GM23338 (cell line): ENCODE data around the gene SOX3. TPM values are rescaled to one million over a fixed set of nuclear protein-coding genes. Genes with fewer than 3 reads are reported as not detected.
A peak's percentile ranks its signal among the peaks of the same experiment; 100 is the strongest.

ENCODE experiments used
- ATAC-seq: fragments of 200-7000 bp; cut with Tn5 transposase; 3 replicates; pipeline ENCODE4 v1.9.1; 2020
- DNase-seq: peaks from one replicate; pipeline ENCODE4 v3.0.0-alpha.2; 2015; ENCODE audit warnings: low spot score
- H2AFZ ChIP-seq: fragments of 200-600 bp; sonication (generic); 2 replicates; pipeline ENCODE4 v1.8.0; 2016; ENCODE audit warnings: antibody characterized with exemption, mild to moderate bottlenecking, moderate library complexity
- H3F3A ChIP-seq: fragments of 200-600 bp; sonication (generic); replicated peaks from 2 replicates; pipeline ENCODE4 v1.8.0; 2017; ENCODE audit warnings: antibody characterized with exemption, mixed run types, low read depth
- H3K27ac ChIP-seq: fragments of 200-600 bp; sonication (generic); 2 replicates; pipeline ENCODE4 v1.6.1; 2016; ENCODE audit warnings: low read depth
- H3K27me3 ChIP-seq: fragments of 200-600 bp; sonication (generic); 2 replicates; pipeline ENCODE4 v1.8.0; 2016; ENCODE audit warnings: mild to moderate bottlenecking, mixed run types, moderate library complexity; ENCODE audit not compliant: insufficient read depth
- H3K36me3 ChIP-seq: fragments of 200-600 bp; sonication (generic); 2 replicates; pipeline ENCODE4 v1.8.0; 2016; ENCODE audit warnings: mild to moderate bottlenecking; ENCODE audit not compliant: insufficient read depth
- H3K4me1 ChIP-seq: fragments of 200-600 bp; sonication (generic); 2 replicates; pipeline ENCODE4 v1.8.0; 2016; ENCODE audit warnings: mild to moderate bottlenecking, moderate library complexity; ENCODE audit not compliant: insufficient read depth
- H3K4me2 ChIP-seq: fragments of 200-600 bp; sonication (generic); 2 replicates; pipeline ENCODE4 v1.7.1; 2017; ENCODE audit warnings: mixed run types
- H3K4me3 ChIP-seq: fragments of 200-600 bp; sonication (generic); 2 replicates; pipeline ENCODE4 v1.6.1; 2016; ENCODE audit warnings: mixed run types
- H3K79me2 ChIP-seq: fragments of 200-600 bp; sonication (generic); replicated peaks from 2 replicates; pipeline ENCODE4 v1.8.0; 2017; ENCODE audit warnings: mild to moderate bottlenecking; ENCODE audit not compliant: insufficient read depth
- H3K9me2 ChIP-seq: fragments of 200-600 bp; sonication (generic); 2 replicates; pipeline ENCODE4 v1.8.0; 2017; ENCODE audit not compliant: insufficient read depth
- H4K20me1 ChIP-seq: fragments of 200-600 bp; sonication (generic); replicated peaks from 2 replicates; pipeline ENCODE4 v1.8.0; 2017; ENCODE audit warnings: mild to moderate bottlenecking; ENCODE audit not compliant: insufficient read depth
- H3K27ac Mint-ChIP-seq: 2 replicates; pipeline ENCODE4 v1.8.0; 2020; ENCODE audit warnings: inconsistent platforms, mild to moderate bottlenecking, moderate library complexity, mixed read lengths
- H3K27me3 Mint-ChIP-seq: 3 replicates; pipeline ENCODE4 v1.8.0; 2022; ENCODE audit warnings: low read depth, mild to moderate bottlenecking, moderate library complexity, mixed read lengths, inconsistent platforms; ENCODE audit not compliant: insufficient read depth, poor library complexity
- H3K36me3 Mint-ChIP-seq: 3 replicates; pipeline ENCODE4 v1.8.0; 2021; ENCODE audit warnings: low read depth, mild to moderate bottlenecking, inconsistent platforms, moderate library complexity, mixed read lengths
- H3K4me1 Mint-ChIP-seq: 3 replicates; pipeline ENCODE4 v1.8.0; 2020; ENCODE audit warnings: mild to moderate bottlenecking, inconsistent platforms, mixed read lengths
- H3K4me3 Mint-ChIP-seq: 3 replicates; pipeline ENCODE4 v1.8.0; 2021; ENCODE audit warnings: moderate library complexity, mild to moderate bottlenecking, inconsistent platforms, mixed read lengths
- H3K9me3 Mint-ChIP-seq: 3 replicates; pipeline ENCODE4 v1.8.0; 2020; ENCODE audit warnings: moderate library complexity, mild to moderate bottlenecking, inconsistent platforms, mixed read lengths
- CREB1 ChIP-seq: fragments of 250-450 bp; sonication (Bioruptor Pico); IDR thresholded peaks from 2 replicates; pipeline ENCODE4 v1.5.0; 2020; ENCODE audit warnings: low read depth, mild to moderate bottlenecking, moderate library complexity
- JUNB ChIP-seq: IDR thresholded peaks from one replicate; pipeline ENCODE4 v1.6.1; 2016; ENCODE audit warnings: antibody characterized with exemption; ENCODE audit not compliant: unreplicated experiment
- POLR2AphosphoS5 ChIP-seq: IDR thresholded peaks from 2 replicates; pipeline ENCODE4 v1.6.1; 2016; ENCODE audit warnings: antibody characterized with exemption, low read depth
- ZNF462 ChIP-seq: fragments of 250-450 bp; sonication (Bioruptor Pico); IDR thresholded peaks from 2 replicates; pipeline ENCODE4 v1.5.0; 2020; ENCODE audit warnings: mild to moderate bottlenecking, moderate library complexity
- polyA plus RNA-seq: library from polyadenylated mRNA; unstranded; fragments of >200 nt; fragmentation: Nextera tagmentation; extraction: Ambion mirVana; gene quantifications from 2 replicates; pipeline ENCODE4 v1.2.1, GENCODE V29; 2016
- total RNA-seq: library from RNA; depleted of rRNA; stranded (reverse); fragments of >200 nt; shearing (Covaris generic); gene quantifications from 2 replicates; pipeline ENCODE4 v1.2.3, GENCODE V29; 2014
- TF ChIP-seq, protein P1 (sequence below): IDR thresholded peaks from one replicate; pipeline ENCODE4 v1.6.1; 2018; ENCODE audit warnings: antibody characterized with exemption; ENCODE audit not compliant: unreplicated experiment

The SOX3 gene
- total and polyA plus RNA-seq, 2 experiments from 2014 or later, result 9.8 to 23.3 TPM

- TF ChIP-seq, protein P1, sequence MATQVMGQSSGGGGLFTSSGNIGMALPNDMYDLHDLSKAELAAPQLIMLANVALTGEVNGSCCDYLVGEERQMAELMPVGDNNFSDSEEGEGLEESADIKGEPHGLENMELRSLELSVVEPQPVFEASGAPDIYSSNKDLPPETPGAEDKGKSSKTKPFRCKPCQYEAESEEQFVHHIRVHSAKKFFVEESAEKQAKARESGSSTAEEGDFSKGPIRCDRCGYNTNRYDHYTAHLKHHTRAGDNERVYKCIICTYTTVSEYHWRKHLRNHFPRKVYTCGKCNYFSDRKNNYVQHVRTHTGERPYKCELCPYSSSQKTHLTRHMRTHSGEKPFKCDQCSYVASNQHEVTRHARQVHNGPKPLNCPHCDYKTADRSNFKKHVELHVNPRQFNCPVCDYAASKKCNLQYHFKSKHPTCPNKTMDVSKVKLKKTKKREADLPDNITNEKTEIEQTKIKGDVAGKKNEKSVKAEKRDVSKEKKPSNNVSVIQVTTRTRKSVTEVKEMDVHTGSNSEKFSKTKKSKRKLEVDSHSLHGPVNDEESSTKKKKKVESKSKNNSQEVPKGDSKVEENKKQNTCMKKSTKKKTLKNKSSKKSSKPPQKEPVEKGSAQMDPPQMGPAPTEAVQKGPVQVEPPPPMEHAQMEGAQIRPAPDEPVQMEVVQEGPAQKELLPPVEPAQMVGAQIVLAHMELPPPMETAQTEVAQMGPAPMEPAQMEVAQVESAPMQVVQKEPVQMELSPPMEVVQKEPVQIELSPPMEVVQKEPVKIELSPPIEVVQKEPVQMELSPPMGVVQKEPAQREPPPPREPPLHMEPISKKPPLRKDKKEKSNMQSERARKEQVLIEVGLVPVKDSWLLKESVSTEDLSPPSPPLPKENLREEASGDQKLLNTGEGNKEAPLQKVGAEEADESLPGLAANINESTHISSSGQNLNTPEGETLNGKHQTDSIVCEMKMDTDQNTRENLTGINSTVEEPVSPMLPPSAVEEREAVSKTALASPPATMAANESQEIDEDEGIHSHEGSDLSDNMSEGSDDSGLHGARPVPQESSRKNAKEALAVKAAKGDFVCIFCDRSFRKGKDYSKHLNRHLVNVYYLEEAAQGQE, result no peak
- TF ChIP-seq POLR2AphosphoS5 (no peak), ZNF462 (no peak)
Measured at GRCh38 chrX:140509468-140510305, 4.8 kb upstream of the SOX3 start (continued).

DNA sequence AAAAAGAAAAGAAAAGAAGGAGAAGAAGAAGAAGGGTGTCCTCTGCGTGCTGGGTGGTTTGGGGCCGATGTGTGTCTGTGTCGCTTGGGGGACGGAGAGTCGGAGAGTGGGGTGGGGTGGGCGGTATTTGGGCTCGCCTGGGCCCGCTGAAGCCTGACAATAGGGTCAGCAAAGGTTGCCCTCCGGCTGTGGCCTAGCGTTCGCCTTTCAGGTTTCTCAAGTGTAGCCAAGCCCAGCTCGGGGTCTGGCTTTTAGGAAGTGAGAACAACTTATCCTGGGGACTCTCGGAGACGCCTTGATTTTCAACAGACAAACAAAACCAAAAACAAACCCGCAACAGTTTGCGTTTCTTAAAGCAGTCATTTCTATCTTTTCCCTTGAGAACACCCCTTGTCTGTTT is 4.1 kb upstream of the SOX3 start:
- no peak for DNase-seq
- H3K4me1 Mint-ChIP-seq, result peaks cover 23% of the 10 kb centered on the region; the same call in 2 of the 3 replicates
- TF ChIP-seq JUNB (no peak), POLR2AphosphoS5 (no peak), CREB1 (no peak)
- TF ChIP-seq, protein P1, result no peak

More for the DNA sequence above, 4.1 kb upstream of the SOX3 start:
- Histone ChIP-seq H3K79me2 (no peaks in the 10 kb centered on the region), H3K27ac (no peak overlapping the region), H3F3A (no peaks in the 10 kb centered on the region), H3K4me2 (peak overlapping the region; percentile 80), H3K4me3 (peak overlapping the region; percentile 62), H3K27me3 (peaks cover 83% of the 10 kb centered on the region), H2AFZ (no peak overlapping the region), H3K9me2 (no peaks in the 10 kb centered on the region), H3K36me3 (no peaks in the 10 kb centered on the region), H4K20me1 (no peaks in the 10 kb centered on the region), H3K4me1 (peaks cover 10% of the 10 kb centered on the region)
- Mint-ChIP-seq H3K27ac (no peak overlapping the region), H3K4me3 (peak overlapping the region; percentile 21; the same call in 1 of the 3 replicates), H3K9me3 (no peaks in the 10 kb centered on the region; the same call in 2 of the 3 replicates), H3K27me3 (peaks cover 59% of the 10 kb centered on the region), H3K36me3 (no peaks in the 10 kb centered on the region)
- ATAC-seq, result no peak
